ENCODE measurements around the gene PLXNA4. TPM values are rescaled to one million over a fixed set of nuclear protein-coding genes. Genes with fewer than 3 reads are reported as not detected.

PLXNA4 gene
- polyA plus RNA-seq, 1 experiment, result 0.22 TPM

DNA sequence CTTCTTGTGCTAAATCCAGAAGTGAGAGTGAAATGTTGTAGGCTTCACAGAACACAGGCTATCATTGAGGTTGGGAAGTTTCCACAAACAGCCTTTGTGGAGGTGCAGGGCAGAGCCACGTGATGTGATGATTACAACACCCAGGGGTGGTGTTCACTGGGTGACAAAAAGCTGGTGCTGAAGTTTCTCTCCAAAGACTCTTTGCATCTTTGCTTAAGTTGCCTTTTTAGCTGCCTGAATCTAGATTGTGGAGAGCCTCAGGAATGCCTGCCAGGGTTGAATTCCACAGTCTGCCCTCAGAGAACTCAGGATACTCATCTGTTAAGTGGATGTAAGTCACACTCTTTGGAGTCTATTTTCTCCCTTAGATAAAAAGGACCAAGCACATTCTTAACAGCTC lies 56.3 kb downstream of the PLXNA4 start:
- CTCF ChIA-PET, result no interaction called here
- DNase-seq (ENCODE audit: low read depth), result no peak
- POLR2A ChIA-PET, result no interaction called here
- Histone ChIP-seq H3K36me3 (ENCODE audit: control insufficient read depth, insufficient read depth, low read length) (no peaks in the 10 kb centered on the region), H3K4me3 (ENCODE audit: low read depth, low read length) (no peak overlapping the region), H3K27me3 (ENCODE audit: control insufficient read depth, insufficient read depth, low read length) (no peaks in the 10 kb centered on the region)
- TF ChIP-seq, protein P1, sequence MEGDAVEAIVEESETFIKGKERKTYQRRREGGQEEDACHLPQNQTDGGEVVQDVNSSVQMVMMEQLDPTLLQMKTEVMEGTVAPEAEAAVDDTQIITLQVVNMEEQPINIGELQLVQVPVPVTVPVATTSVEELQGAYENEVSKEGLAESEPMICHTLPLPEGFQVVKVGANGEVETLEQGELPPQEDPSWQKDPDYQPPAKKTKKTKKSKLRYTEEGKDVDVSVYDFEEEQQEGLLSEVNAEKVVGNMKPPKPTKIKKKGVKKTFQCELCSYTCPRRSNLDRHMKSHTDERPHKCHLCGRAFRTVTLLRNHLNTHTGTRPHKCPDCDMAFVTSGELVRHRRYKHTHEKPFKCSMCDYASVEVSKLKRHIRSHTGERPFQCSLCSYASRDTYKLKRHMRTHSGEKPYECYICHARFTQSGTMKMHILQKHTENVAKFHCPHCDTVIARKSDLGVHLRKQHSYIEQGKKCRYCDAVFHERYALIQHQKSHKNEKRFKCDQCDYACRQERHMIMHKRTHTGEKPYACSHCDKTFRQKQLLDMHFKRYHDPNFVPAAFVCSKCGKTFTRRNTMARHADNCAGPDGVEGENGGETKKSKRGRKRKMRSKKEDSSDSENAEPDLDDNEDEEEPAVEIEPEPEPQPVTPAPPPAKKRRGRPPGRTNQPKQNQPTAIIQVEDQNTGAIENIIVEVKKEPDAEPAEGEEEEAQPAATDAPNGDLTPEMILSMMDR (IDR thresholded peaks at IDR 0.05; ENCODE audit: insufficient read depth, low read depth, low read length), result no peak

DNA sequence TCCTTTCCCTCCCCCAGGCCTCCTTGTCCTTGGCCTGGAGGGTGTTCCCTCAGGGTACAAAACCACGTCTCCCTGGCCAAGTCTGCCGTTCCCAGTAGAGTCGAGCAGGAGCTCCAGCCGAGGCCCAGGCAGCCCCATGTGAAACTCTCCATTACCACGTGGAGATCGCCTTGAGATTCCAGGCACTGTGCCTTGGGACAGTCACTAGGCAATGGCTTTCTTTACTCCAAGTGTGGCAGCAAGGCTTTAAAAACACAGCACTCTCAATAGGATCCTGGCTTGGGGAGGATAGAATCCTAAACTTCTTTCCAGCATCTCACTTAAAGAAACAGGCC lies 57.5 kb downstream of the PLXNA4 start:
- Histone ChIP-seq H3K27me3 (ENCODE audit: control insufficient read depth, insufficient read depth, low read length) (no peaks in the 10 kb centered on the region), H3K36me3 (ENCODE audit: control insufficient read depth, insufficient read depth, low read length) (no peaks in the 10 kb centered on the region), H3K4me3 (ENCODE audit: low read depth, low read length) (no peak overlapping the region)
- ChIA-PET CTCF (no interaction called here), POLR2A (no interaction called here)
- TF ChIP-seq, protein P1 (IDR thresholded peaks at IDR 0.05; ENCODE audit: insufficient read depth, low read depth, low read length), result no peak
- DNase-seq (ENCODE audit: low read depth), result no peak

DNA sequence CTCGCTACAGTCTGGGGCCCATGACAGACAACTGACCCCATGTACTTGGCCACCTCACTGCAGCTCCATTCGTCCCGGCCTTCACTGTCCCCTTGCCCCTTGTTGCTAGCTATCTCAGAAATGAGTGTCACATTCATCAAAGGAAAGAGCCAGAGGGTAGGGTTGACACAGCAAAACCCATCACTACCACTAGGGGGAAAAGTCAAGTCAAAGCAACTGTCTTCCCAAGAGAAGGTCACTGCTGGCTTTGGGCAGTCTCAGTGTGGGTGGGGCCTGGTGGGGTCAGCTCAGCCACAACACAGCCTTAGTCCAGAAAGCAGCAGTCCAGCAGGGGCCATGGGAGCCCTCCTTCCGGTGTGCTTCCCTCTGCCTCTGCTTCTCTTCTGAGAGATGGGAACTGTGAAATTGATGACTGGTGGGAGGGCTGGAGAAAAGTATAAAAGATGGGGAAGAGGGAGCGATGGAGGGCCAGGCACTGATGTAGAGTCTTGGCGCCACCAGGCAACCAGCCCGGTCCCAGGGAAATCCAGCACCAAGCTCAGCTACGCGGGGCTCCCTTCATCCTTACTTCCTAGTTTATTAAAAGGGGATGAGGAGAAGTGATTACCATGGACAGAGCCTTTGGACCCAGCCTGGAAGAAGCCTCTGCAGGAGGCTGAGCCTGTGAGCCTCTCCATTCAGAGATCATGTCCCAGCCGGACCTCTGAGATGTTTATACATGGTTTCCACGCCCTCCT lies 58.0 kb downstream of the PLXNA4 start:
- no peaks in the 10 kb centered on the region for H3K27me3 ChIP-seq (ENCODE audit: control insufficient read depth, insufficient read depth, low read length)
- CTCF ChIA-PET, result interaction anchor here (1.5 kb wide), 1 partner anchor 12 kb away, joined by 4 read pairs; no protein-coding TSS in a partner anchor
- H3K4me3 ChIP-seq (ENCODE audit: low read depth, low read length), result no peak overlapping the region
- DNase-seq (ENCODE audit: low read depth), result no peak
- POLR2A ChIA-PET, result no interaction called here
- H3K36me3 ChIP-seq (ENCODE audit: control insufficient read depth, insufficient read depth, low read length), result no peaks in the 10 kb centered on the region
- TF ChIP-seq, protein P1 (IDR thresholded peaks at IDR 0.05; ENCODE audit: insufficient read depth, low read depth, low read length), result no peak

DNA sequence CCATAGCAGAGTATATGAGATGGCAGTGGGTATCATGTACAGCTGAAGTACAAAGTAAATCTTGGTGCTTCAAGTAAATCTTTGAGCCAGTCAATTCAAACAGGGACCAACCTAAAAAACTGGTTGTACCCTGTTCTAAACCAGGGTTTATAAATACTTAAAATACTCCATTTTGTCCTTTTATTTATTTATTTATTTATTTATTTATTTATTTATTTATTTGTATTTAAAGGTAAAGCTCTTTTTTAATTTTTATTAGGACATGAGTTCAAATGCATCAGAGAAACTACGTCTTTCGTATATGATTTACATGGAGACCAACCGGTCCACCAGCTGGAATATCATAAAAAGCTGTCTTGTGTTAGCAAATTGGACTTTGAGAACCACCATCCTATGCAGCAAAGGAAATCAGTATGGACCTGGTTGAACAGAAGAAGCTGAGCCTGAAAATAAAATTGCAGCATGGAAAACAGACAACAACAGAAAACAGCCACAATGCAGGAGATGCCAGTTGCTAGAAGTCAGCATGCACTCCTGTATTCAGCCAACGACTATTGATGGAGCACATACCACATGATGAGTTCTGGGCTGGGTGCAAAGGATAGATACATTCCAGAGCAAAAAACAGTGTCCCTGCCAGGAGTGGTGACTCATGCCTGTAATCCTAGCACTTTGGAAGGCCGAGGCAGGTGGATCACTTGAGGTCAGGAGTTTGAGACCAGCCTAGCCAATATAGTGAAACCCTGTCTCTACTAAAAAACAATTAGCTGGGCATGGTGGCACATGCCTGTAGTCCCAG lies 60.0 kb downstream of the PLXNA4 start:
- Histone ChIP-seq H3K27me3 (ENCODE audit: control insufficient read depth, insufficient read depth, low read length) (no peaks in the 10 kb centered on the region), H3K36me3 (ENCODE audit: control insufficient read depth, insufficient read depth, low read length) (no peaks in the 10 kb centered on the region), H3K4me3 (ENCODE audit: low read depth, low read length) (no peak overlapping the region)
- TF ChIP-seq, protein P1 (IDR thresholded peaks at IDR 0.05; ENCODE audit: insufficient read depth, low read depth, low read length), result no peak
- no peak for DNase-seq (ENCODE audit: low read depth)
- CTCF ChIA-PET, result interaction anchor here (1.2 kb wide), 1 partner anchor 16 kb away, joined by 3 read pairs; no protein-coding TSS in a partner anchor
- POLR2A ChIA-PET, result no interaction called here

DNA sequence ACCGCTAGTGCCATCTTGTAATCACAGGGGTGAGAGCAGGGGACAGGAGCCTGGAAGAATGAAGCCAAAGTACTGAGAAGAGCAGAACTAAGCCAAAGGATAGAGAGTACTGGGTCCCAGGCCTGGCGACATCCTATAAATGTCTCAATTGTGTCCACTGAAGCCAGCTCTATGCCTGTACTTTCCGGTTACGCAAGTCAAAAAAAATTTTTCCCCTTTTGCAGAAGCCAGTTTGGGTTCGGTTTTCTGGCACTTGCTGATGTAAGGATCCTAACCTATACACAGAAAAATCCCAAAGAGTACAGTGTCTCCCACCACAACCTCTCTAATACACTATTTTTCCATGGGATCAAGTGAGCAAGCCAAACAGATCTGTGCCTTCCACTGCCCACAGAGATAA lies 61.1 kb downstream of the PLXNA4 start:
- Histone ChIP-seq H3K4me3 (ENCODE audit: low read depth, low read length) (no peak overlapping the region), H3K27me3 (ENCODE audit: control insufficient read depth, insufficient read depth, low read length) (no peaks in the 10 kb centered on the region), H3K36me3 (ENCODE audit: control insufficient read depth, insufficient read depth, low read length) (no peaks in the 10 kb centered on the region)
- TF ChIP-seq, protein P1 (IDR thresholded peaks at IDR 0.05; ENCODE audit: insufficient read depth, low read depth, low read length), result no peak
- POLR2A ChIA-PET, result no interaction called here
- CTCF ChIA-PET, result interaction anchor here (1.2 kb wide), 1 partner anchor 15 kb away, joined by 3 read pairs; no protein-coding TSS in a partner anchor
- DNase-seq (ENCODE audit: low read depth), result no peak
